Epithelial cell of esophagus (primary cell): ENCODE data around the gene TEKT5.
"Not testable (repeated sequence)": the region's sequence is repeated elsewhere in the genome, so short reads cannot be mapped to it uniquely, and the experiment has no call there.

ENCODE experiments used
- DNase-seq: peaks from one replicate; pipeline ENCODE4 v3.0.0; 2010; ENCODE audit warnings: low read depth
- H3K4me3 ChIP-seq: 2 replicates; pipeline ENCODE4 v1.5.1; 2011; ENCODE audit warnings: mild to moderate bottlenecking, low read length, control low read depth
- CTCF ChIP-seq: IDR thresholded peaks from 2 replicates; pipeline ENCODE4 v1.5.1; 2011; ENCODE audit warnings: low read depth, mild to moderate bottlenecking, low read length, control low read depth, inconsistent platforms; ENCODE audit not compliant: insufficient read depth; ENCODE audit errors: missing control alignments

The TEKT5 gene

GRCh38 chr16:10684511-10685151, 10.1 kb downstream of the TEKT5 start:
- no peak for TF ChIP-seq CTCF
- no peak overlapping the region for H3K4me3 ChIP-seq
- no peak for DNase-seq

DNA sequence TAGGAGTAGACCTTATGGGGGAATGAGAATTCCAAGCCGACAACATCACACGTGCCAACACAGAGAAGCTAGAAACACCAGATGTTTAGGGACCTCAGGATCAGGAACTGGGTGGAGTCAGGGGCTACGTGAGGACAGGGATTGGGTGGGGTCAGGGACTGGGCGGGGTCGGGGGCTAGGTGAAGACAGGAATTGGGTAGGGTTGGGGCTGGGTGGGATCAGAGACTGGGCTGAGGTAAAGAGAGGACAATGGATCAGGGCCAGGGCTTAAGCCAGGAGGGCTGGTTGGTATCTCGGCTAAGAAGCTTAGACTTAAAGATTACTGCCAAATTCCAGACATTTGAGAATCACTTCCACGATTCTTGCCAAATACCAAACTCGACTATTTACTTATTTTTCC, 11.6 kb downstream of the TEKT5 start:
- no peak for DNase-seq
- TF ChIP-seq CTCF, result no peak
- H3K4me3 ChIP-seq, result no peak overlapping the region

DNA sequence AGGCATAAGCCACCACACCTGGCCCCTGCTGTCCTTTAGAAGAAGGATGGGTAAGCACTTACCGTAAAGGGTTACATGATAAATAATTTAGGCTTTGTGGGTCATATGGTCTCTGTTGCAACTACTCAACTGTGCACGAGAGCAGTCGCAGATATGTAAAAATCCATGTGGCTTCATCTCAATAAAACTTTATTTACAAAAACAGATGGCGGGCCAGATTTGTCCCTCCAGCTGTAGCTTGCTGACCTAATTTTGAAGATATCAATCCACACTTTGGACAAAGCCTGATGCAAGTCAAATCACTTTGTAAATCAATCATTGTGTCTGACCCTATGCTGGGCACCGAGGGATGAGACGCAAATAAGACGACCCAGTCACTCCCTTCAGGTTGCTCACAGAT, 12.1 kb downstream of the TEKT5 start:
- H3K4me3 ChIP-seq, result no peak overlapping the region
- TF ChIP-seq CTCF, result no peak

DNA sequence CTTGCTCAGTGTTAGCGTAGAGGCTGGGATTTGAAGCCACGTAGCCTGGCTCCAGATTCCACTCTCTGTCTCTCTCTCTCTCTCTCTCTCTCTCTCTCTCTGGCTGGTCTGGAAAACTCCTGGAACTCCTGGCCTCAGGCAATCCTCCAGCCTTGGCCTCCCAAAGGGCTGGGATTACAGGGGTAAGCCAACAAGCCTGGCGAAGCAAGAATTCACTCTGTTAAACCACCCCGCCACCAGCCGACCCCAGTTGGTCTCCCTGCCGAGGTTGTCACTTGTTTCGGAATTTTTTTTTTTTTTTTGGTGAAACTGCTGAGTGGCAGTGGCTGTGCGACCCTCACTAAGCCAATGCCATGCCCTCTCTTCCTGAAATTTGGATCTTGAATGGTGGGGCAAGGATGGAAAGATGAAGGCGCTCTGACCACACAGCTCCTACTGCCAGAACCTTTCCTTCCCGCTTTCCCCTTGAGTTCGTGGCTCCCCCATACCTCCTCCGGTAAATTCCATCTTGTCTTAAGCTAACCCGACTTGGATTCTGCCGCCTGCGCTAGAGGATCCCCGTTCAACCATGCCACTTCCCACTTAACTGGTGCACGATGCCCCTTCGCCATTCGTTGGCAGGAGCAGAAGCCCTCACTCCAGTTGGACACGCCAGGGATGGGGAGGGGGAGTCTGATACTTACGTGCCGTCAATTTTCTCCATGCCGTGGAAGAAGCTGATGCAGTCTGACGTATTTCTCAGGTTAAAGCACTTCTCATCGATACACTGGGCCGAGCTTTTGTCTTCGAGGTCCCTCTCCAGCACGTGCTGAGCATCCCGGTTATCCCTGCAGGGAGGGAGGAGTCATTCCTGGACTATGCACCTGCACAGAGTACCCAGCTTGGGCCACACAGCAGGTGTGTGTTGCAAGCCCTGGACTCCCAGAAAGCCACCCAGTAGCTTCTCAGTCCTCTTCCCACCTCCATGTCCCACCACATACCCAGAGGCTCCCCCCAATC, 13.1 kb downstream of the TEKT5 start:
- TF ChIP-seq CTCF, result no peak
- H3K4me3 ChIP-seq, result no peak overlapping the region
- no peak for DNase-seq

More for the DNA sequence above, 12.1 kb downstream of the TEKT5 start:
- no peak for DNase-seq

GRCh38 chr16:10679921-10680320, 14.8 kb downstream of the TEKT5 start:
- TF ChIP-seq CTCF, result no peak
- H3K4me3 ChIP-seq, result no peak overlapping the region

DNA sequence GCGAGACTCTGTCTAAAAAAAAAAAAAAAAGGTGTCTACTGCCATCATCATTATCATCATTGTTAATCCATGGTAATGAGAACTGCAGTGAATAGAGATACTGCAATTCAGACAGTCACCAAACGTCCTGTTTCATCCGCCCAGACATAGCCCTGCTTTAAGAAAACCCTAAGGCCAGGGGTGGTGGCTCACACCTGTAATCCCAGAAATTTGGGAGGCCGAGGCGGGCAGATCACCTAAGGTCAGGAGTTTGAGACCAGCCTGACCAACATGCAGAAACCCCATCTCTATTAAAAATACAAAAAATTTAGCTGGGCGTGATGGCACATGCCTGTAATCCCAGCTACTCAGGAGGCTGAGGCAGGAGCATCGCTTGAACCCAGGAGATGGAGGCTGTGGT, 15.3 kb downstream of the TEKT5 start:
- H3K4me3 ChIP-seq, DNase-seq: not testable (repeated sequence)

More at GRCh38 chr16:10679921-10680320, 14.8 kb downstream of the TEKT5 start:
- no peak for DNase-seq

DNA sequence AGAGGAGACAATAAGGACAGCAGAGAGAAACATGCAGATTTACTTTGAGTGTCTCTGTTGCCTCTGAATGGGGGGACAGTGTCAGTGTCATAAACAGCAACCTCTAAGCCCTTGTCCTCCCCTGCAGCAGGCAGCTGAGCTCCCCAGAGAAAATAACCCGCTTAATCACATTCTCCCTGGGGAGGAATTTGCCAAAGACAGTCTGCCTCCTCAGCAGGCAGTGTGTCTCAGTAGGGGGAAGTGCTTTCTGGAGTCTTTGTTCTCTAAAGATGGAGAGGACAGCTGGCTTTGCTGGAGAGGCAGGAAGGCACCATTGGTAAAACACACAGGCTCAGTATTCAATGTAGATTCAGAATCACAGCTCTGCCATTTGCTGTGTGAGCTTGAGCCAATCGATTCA, 16.1 kb downstream of the TEKT5 start:
- no peak overlapping the region for H3K4me3 ChIP-seq
- no peak for TF ChIP-seq CTCF
- DNase-seq, result no peak
